ENCODE measurements around the gene B3GNT8. TPM values are rescaled to one million over a fixed set of nuclear protein-coding genes. Genes with fewer than 3 reads are reported as not detected.
A peak's percentile ranks its signal among the peaks of the same experiment; 100 is the strongest.
"Not testable (repeated sequence)": the region's sequence is repeated elsewhere in the genome, so short reads cannot be mapped to it uniquely, and the experiment has no call there.

Gene B3GNT8
- polyA plus RNA-seq, 1 of the 3 experiments (the other 2 are of a cell fraction) = not detected

DNA sequence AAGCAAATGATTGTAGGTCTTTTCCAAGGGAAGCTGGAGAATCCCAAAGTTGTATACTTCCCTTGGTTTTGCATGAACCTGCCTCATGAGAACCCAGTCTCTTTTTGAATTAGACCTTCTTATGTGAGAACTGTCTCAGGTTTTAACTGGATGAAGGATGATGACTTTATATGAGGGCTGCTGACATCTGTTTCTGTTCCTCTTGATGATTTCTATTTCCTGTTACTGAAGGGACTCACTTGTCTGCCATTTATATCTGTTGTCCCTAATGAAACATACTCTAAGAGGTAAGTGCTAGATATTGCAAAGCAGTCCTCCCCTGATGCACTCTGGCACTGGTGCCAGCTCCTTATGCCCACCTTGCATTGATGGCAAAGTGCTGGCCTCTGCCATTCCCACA is 49.4 kb upstream of the B3GNT8 start:
- no peak for DNase-seq
- no peaks in the 10 kb centered on the region for H4K20me1 ChIP-seq (ENCODE audit: insufficient read depth)
- no peaks in the 10 kb centered on the region for H3K9me2 ChIP-seq
- H3K9ac ChIP-seq = no peak overlapping the region
- H3F3A ChIP-seq (replicated peaks; ENCODE audit: insufficient read depth) = no peaks in the 10 kb centered on the region
- ChIA-PET POLR2A (no interaction called here), CTCF (no interaction called here)
- peaks cover 64% of the 10 kb centered on the region for H3K27me3 ChIP-seq (ENCODE audit: insufficient read depth)
- no peaks in the 10 kb centered on the region for H3K79me2 ChIP-seq (ENCODE audit: insufficient read depth)
- H3K9me3 ChIP-seq = no peaks in the 10 kb centered on the region
- no peaks in the 10 kb centered on the region for H3K4me1 ChIP-seq (ENCODE audit: control insufficient read depth in 1 of 2, insufficient read depth in 2 of 2, low read depth in 1 of 2, low read length in 1 of 2)
- H3K36me3 ChIP-seq (replicated peaks in 1 of 2; ENCODE audit: control insufficient read depth in 1 of 2, insufficient read depth in 2 of 2, low read length in 1 of 2) = no peaks in the 10 kb centered on the region
- no peak overlapping the region for H3K4me2 ChIP-seq
- TF ChIP-seq TAF1 (IDR thresholded peaks at IDR 0.05; ENCODE audit: borderline replicate concordance, low read depth, low read length) (no peak), TEAD4 (IDR thresholded peaks at IDR 0.05; ENCODE audit: borderline replicate concordance, insufficient read depth) (no peak), ELF1 (IDR thresholded peaks at IDR 0.05) (no peak), RAD21 (IDR thresholded peaks at IDR 0.05; ENCODE audit: low read length) (no peak), NRF1 (IDR thresholded peaks at IDR 0.05; ENCODE audit: low read depth, low read length) (no peak), MEF2A (IDR thresholded peaks at IDR 0.05; ENCODE audit: borderline replicate concordance, low read depth) (no peak), CTCF (IDR thresholded peaks at IDR 0.05) (no peak), EP300 (IDR thresholded peaks at IDR 0.05; ENCODE audit: borderline replicate concordance in 1 of 2, low read depth in 1 of 2, low read length in 1 of 2) (no peak), FOXJ3 (CRISPR knock-in tag; IDR thresholded peaks at IDR 0.05) (no peak), SIN3A (IDR thresholded peaks at IDR 0.05; ENCODE audit: borderline replicate concordance, low read depth, low read length) (no peak), EZH2phosphoT487 (IDR thresholded peaks at IDR 0.05; ENCODE audit: borderline replicate concordance, low read depth) (no peak), RFX5 (IDR thresholded peaks at IDR 0.05; ENCODE audit: low read length) (no peak), GABPA (IDR thresholded peaks at IDR 0.05; ENCODE audit: low read depth) (no peak)
- TF ChIP-seq, protein P1, sequence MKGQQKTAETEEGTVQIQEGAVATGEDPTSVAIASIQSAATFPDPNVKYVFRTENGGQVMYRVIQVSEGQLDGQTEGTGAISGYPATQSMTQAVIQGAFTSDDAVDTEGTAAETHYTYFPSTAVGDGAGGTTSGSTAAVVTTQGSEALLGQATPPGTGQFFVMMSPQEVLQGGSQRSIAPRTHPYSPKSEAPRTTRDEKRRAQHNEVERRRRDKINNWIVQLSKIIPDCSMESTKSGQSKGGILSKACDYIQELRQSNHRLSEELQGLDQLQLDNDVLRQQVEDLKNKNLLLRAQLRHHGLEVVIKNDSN (IDR thresholded peaks at IDR 0.05; ENCODE audit: borderline replicate concordance, low read depth) = no peak
- H3K4me3 ChIP-seq (ENCODE audit: low read depth in 2 of 2, low read length in 1 of 2) = no peak overlapping the region
- no peak overlapping the region for H2AFZ ChIP-seq (ENCODE audit: low read depth)
- H3K27ac ChIP-seq (ENCODE audit: low read depth in 2 of 2, low read length in 1 of 2) = no peak overlapping the region

DNA sequence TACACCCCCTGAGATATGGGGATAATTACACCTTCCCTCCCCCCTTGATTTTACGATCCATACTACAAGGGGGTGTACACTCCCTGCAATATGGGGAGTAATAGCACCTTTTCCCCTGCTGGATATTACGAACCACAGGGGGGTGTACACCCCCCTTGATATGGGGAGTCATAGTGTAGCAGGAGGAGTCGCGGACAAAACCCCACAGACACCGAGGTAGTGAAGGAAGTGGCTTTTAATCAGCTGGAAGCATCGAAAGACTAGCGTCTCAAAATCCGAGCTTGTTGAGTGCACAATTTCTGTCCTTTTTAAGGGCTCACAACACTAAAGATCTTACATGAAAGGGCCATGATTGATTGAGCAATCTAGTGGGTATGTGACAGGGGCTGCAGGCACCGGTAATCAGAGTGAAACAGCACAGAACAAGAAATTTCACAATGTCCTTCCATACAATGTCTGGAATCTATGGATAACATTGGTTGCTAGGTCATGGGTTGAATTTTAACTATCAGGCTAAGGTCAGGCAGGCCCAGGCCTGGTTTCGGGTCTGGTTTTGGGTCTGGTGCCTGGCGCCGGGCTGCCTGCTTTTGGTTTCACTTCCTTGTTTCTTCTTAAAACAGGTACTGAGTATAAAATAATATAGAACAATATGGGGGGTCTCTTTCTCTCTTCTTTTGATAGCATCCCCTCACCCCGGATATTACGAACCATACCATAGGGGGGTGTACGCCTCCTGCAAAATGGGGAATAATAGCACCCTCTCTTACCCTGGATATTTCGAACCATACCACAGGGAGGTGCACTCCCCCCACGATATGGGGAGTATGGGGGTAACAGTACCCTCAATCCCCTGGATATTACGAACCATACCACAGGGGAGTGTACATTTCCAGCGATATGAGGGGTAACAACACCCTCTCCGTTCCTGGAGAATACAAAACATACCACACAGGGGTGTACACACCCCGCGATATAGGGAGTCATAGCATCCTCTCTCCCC is 36.4 kb upstream of the B3GNT8 start:
- Histone ChIP-seq H3K27me3 (ENCODE audit: insufficient read depth) (peaks cover 84% of the 10 kb centered on the region), H3K4me3 (ENCODE audit: low read depth in 2 of 2, low read length in 1 of 2) (peak overlapping the region in 1 of 2 experiments; percentile 26; a peak in 2 of 4 replicates), H3K4me2 (0 out of 2 replicates have a peak overlapping the region, but pooled peaks have one; percentile 0)
- H3K79me2 ChIP-seq (ENCODE audit: insufficient read depth); H3K9ac ChIP-seq; DNase-seq; POLR2A ChIA-PET; H3K9me2 ChIP-seq; CTCF ChIA-PET; H3F3A ChIP-seq (replicated peaks; ENCODE audit: insufficient read depth); H3K27ac ChIP-seq (ENCODE audit: low read depth in 2 of 2, low read length in 1 of 2); H3K9me3 ChIP-seq; H4K20me1 ChIP-seq (ENCODE audit: insufficient read depth); H3K36me3 ChIP-seq (replicated peaks in 1 of 2; ENCODE audit: control insufficient read depth in 1 of 2, insufficient read depth in 2 of 2, low read length in 1 of 2); H2AFZ ChIP-seq (ENCODE audit: low read depth); H3K4me1 ChIP-seq (ENCODE audit: control insufficient read depth in 1 of 2, insufficient read depth in 2 of 2, low read depth in 1 of 2, low read length in 1 of 2): not testable (repeated sequence)
- WGBS (ENCODE audit: low lambda C conversion rate) = 15% methylated on average over 21 of the region's 22 CpGs
- 0 out of 2 replicates have a peak, but pooled peaks have one; percentile 7 for TF ChIP-seq CTCF (IDR thresholded peaks at IDR 0.05)
